ENCODE results near the gene PLA2G15. TPM values are rescaled to one million over a fixed set of nuclear protein-coding genes. Genes with fewer than 3 reads are reported as not detected.
A peak's percentile ranks its signal among the peaks of the same experiment; 100 is the strongest.

Gene PLA2G15
- total and polyA plus RNA-seq, 2 of the 13 experiments (the other 11 are each of a cell fraction or from before 2014, with no cell fraction given) = 14.4 to 23.7 TPM

DNA sequence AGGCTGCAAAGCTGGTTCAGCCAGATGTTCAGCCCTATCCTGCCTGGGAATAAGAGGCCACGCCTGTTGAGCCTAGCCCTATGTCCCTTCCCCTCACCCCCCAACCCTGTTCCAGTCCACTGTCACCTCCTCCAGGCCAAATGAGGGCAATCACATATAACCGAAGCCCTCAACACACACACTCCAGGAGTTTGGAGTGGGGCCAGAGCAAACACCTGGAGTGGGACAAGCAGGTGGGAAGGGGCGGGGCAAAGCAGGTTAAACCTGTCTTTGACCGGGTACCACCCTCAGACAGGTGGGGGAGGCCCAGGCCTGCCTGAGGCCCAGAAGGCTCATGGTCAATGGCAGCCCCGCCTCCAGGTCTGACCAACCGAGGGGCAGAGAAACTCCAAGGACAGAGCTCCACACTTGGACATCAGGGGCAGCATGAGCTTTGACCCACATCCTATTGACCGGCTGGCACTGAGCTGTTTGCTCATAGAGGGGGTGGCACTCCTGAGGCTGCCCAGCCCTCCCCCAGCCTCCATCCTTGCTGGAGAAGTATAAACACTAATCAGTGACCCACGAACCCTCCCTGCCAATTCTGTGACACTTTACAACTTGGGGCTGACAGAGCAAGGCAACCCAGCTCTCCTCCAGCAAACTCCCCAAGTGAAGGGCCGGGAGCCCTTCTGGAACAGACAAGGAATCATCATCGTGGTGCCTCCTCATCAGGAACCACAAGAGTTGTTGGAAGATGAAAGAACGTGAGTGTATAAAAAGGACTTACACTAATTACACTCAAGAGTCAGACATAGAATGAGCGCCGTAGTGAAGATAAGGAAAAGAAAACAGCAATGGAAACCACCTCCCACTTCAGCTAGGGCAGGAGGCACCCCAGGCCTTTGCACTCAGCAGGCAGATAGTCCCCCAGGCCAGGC, 10.7 kb upstream of the PLA2G15 start (continued):
- TF ChIP-seq AGO2 (optimal IDR thresholded peaks at IDR 0.05; ENCODE audit: low read depth, low read length) = peak; percentile 64
- peak; percentile 88 for TF ChIP-seq KDM6A (CRISPR knock-in tag; IDR thresholded peaks at IDR 0.05; ENCODE audit: low read depth)
- TF ChIP-seq, protein P1, sequence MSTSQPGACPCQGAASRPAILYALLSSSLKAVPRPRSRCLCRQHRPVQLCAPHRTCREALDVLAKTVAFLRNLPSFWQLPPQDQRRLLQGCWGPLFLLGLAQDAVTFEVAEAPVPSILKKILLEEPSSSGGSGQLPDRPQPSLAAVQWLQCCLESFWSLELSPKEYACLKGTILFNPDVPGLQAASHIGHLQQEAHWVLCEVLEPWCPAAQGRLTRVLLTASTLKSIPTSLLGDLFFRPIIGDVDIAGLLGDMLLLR (CRISPR knock-in tag; IDR thresholded peaks at IDR 0.05) = no peak
- TF ChIP-seq ZMAT3 (CRISPR knock-in tag; conservative IDR thresholded peaks at IDR 0.05) = peak; percentile 59; the same call in 1 of the 2 replicates
- TF ChIP-seq ATF7 (IDR thresholded peaks at IDR 0.05) = no peak
- 0 out of 2 replicates have a peak, but pooled peaks have one; percentile 24 for TF ChIP-seq ATF7 (CRISPR knock-in tag; IDR thresholded peaks at IDR 0.05)
- no peak for TF ChIP-seq SMYD3 (CRISPR knock-in tag; IDR thresholded peaks at IDR 0.05)
- no peak for TF ChIP-seq ZBTB44 (CRISPR knock-in tag; IDR thresholded peaks at IDR 0.05)
- TF ChIP-seq DNMT1 (CRISPR knock-in tag; IDR thresholded peaks at IDR 0.05) = 0 out of 2 replicates have a peak, but pooled peaks have one; percentile 73
- no peak for TF ChIP-seq ZNF580 (CRISPR knock-in tag; IDR thresholded peaks at IDR 0.05; ENCODE audit: borderline replicate concordance, low read depth)
- peak; percentile 81 for TF ChIP-seq ATF7-NPFF (CRISPR knock-in tag; IDR thresholded peaks at IDR 0.05; ENCODE audit: low read depth)
- peak; percentile 39 for TF ChIP-seq JARID2 (CRISPR knock-in tag; IDR thresholded peaks at IDR 0.05; ENCODE audit: insufficient replicate concordance)
- TF ChIP-seq SMARCC2 (IDR thresholded peaks at IDR 0.05) = no peak
- no peak for TF ChIP-seq ZNF230 (CRISPR knock-in tag; IDR thresholded peaks at IDR 0.05)
- TF ChIP-seq ZBTB25 (CRISPR knock-in tag; IDR thresholded peaks at IDR 0.05) = peak; percentile 78
- TF ChIP-seq ZNF263 (CRISPR knock-in tag; IDR thresholded peaks at IDR 0.05) = no peak
- TF ChIP-seq ZNF350 (CRISPR knock-in tag; IDR thresholded peaks at IDR 0.05; ENCODE audit: borderline replicate concordance, low read depth) = peak; percentile 69; the same call in 1 of the 2 replicates
- no peak for TF ChIP-seq ZBTB2 (CRISPR knock-in tag; IDR thresholded peaks at IDR 0.05; ENCODE audit: low read depth)
- TF ChIP-seq XBP1 (CRISPR knock-in tag; IDR thresholded peaks at IDR 0.05) = no peak
- no peak for TF ChIP-seq ZNF24 (IDR thresholded peaks at IDR 0.05)
- TF ChIP-seq SP4 (CRISPR knock-in tag; IDR thresholded peaks at IDR 0.05) = no peak
- TF ChIP-seq ZNF781 (CRISPR knock-in tag; IDR thresholded peaks at IDR 0.05; ENCODE audit: borderline replicate concordance, not compliant biosample characterization) = peak; percentile 49

All from HepG2 (cell line).